Stimulated activated CD4-positive, alpha-beta T cell treated with anti-CD3 and anti-CD28 coated beads, Interleukin-1b, Interleukin-23, amount 100 ng/mL, for 4 hours (primary cell): ENCODE results near the gene DIS3L2.
"Not testable (repeated sequence)": the region's sequence is repeated elsewhere in the genome, so short reads cannot be mapped to it uniquely, and the experiment has no call there.

ENCODE experiments used
- DNase-seq, 2 donors: peaks; one replicate each; pipeline ENCODE4 v3.0.0-alpha.2; 2020; ENCODE audit warnings: low read depth in 2 of 2

Gene DIS3L2

DNA sequence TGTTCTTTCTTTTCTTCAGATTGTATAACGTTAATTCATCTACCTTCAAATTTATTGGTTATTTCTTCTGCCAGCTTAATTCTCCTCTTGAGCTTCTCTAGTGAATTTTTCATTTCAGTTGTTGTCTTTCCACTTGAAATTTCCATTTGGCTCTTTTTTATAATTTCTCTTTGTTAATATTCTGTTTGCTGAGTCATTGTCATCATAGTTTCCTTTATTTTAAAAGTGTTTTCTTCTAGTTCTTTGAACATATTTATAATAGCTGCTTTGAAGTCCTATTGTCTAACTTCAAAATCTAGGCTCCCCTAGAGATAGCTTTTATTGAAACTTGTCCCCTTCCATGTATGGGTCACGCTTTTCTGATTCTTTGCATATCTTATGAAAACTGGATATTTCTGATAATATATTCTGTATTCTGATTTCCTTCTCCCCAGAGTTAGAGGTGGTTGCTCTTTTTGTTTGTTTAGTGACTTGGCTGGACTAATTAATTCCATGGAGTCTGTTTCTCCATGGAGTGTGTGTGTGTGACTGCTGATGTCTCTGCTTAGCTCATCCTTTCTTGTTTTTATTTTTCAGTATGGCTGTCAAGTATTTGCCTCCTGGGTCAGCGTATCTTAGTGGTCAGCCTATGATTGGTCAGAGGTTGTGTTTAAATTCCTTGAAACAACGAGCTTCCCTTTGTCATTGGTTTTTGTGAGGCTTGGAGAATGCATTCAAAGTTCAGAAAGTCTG lies 47.6 kb downstream of the DIS3L2 start:
- DNase-seq, result no peak

DNA sequence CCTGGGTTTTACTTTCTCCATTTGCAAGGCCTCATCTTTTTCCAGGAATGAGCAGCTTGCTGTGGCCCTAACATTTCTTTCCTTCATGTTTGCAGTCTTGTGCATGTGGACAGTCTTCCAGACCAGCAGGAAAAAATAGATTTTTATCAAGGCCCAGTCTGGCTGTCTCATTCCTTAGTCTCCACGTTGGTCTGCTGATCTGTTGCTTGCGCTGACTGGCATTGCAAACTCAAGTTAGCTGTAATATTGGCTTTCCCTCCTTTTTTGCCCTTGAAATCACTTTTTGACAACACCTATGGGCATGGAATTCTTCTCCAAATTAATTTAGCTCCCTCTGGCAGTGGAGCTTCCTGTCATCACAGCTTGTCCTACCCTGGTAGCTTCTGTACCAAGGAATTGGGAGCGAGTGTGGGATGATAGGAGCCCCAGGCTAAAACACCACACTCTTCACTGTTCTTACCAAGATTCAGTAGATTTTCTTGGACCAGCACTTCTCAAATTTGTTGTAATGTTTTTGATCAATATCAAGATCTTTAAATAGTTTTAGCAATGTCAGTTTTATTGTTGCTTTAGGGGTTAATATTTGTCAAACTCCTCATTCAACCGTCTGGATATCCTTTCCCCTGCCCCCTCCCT lies 48.2 kb downstream of the DIS3L2 start:
- no peak for DNase-seq

DNA sequence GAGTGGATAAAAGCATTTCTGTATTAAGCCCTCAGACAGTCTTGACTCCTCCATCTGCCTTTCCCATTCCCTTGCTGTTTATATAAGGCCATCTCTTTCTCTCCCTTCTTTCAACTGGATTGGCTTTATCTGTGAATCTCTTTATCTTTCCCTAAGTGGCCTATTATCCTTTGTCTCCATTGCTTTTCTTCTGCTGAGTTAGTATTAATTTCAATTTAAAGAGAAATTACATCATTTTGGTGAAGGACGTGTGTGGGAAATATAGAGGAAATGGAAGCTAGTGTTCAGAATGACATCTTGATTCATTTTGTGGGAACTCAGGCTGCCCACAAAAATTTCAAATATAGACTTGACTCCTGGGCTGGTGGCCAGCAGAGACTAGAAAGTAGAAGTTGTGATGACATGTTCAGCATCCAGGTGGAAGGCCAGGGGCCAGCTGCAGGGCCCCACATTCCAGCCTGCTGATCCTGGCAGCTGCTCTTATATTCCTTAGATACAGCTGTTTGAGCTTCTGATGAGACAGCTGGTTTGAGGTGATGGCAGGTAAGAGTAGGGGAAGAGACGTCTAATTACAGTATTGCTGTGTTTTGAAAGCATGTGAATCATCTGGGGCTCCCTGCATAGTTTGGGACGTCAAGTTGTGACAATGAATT lies 52.3 kb downstream of the DIS3L2 start:
- no peak for DNase-seq

DNA sequence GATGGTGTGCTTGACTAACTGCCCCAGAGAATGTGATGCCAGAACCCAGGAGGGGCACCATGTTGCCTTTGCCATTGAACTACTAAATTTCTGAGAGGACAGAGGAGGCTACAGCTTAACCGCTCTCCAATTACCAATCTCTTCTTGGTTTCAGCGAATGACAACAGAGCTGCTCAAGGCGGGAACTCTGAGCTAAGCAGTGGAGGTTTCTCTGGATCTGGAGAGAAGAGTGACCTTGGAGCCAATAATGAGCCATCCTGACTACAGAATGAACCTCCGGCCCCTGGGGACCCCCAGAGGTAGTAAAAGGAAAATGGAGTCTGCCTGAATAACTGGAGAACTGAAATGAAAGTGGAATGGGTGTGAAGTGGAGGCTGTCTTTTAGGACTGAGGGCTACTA lies 53.2 kb downstream of the DIS3L2 start:
- DNase-seq, result no peak

DNA sequence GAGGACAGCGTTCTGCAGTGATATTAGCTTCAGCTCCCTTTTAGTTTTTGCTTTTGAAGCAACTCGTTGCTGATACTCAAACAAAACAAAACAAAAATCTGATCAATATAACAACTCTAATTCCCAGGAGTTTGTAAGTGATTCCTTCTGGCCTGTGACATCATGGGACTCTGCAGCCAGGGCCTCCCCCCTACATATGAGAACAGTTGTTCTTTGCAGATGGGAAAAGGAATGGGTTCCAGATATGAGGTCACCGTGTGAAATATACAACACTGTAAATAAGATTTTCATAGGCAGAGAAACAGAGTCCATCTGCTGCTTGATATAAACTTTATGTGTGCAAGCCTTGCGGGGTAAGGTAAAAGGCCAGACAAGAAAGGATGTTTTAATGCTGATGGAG lies 56.7 kb downstream of the DIS3L2 start:
- DNase-seq, result no peak

DNA sequence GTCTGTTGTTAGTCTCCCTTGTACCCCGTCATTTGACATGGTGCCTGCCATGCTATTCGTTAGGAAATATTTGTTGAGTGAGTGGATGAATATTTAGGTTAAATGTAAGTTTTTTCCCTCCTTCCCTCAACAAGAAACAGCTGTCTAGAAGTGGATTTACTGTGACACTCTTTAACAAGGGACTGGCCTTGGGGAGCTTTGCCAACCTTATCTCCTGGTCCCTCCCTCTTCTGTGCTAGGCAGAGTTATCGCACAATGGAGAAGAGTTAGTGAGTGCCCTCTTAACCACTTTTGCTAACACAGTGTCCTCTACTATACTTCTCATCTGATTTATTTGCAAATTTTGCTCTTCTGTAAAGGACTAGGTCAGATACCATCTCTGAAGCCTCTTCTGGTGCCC lies 61.2 kb downstream of the DIS3L2 start:
- no peak for DNase-seq

DNA sequence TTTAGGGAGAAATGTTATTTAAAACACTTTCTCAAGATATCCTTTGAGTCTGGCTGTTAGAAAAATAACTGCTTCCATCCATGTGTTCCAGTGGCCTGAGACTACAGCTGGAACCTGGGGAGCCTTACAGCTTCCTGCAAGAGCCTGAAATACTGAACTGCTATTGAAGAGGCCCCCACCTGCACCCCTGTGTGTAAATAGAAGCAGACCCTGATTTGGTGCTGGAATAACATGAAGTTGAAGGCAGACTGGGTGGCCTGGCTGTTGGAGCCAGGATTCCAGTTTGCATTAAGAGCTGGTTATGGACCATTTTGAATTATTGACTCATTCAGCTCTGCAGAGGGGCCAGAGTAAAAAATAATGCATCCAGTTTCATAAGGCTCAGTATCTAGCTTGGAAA lies 61.9 kb downstream of the DIS3L2 start:
- DNase-seq, result no peak

DNA sequence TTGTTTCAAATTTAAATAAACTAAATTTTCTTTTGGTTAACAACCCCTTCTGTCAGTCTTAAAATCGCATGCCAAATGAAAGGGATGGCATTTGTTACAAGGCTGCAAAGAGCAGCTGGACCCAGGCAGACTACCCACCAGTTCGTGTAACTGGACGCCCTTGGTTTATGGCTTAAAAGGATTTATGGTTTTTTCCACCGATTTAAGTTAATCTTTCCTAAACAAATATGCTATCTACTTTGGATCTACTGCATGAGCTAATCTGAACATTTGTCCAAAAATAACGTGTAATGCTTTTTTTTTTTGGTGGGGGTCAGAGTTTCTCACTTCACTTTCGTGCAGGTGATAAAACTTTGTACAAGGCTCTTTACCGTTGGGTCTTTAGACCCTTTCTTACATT lies 62.9 kb downstream of the DIS3L2 start:
- DNase-seq, result no peak

DNA sequence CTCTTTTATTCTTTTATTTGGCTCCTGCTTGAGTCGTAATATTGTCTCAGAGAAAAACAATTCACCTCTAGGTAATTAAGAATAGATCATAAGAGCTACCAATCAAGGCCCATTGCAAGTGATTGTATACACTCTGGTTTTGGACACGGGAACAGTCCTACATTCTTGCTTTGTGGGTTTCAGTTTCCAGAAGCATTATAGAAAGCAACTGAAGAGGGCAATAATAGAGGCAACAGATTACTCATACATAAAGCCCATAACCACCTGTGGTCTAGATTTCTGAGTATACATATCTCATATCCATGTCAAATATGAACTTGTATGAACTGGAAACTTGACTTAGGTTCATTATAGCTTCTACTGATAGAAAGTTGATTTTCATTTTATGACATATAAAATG lies 65.4 kb downstream of the DIS3L2 start:
- no peak for DNase-seq

DNA sequence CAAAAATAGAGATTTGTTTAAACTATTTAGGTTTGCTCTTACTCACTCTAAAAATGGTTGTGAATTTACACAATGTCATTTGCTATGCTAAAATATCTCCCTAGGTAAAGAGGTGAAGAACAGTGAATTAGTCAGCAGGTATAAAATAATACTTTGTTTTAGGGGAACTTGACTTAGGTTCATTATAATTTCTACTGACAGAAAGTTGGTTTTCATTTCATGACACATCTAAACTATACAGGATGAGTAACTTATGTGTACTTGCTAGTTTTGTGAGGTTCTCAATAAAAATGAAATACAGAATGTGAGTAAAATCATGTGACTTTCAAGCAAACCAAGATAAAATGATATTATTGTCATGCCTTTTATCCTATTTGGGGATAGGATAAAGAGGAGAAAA lies 66.0 kb downstream of the DIS3L2 start:
- no peak for DNase-seq

DNA sequence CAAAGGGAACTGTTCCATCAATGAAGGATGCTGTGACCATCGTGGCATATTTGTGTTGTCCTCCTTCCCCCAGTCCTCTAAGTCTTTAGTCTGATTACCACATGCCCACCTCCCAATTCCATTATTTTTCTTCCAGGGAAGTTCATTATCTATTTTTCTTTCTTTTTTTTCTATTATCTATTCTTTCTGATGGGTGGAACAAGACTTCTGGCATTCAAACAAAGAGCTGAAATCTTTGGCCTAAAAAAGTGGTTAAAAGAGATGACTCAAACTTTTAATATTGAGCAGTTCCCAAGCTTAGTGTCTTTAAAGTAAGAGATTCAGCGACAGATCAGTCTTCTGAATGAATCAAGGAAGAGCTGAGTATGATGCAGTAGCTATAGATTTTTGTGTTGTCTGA lies 66.6 kb downstream of the DIS3L2 start:
- DNase-seq, result no peak

DNA sequence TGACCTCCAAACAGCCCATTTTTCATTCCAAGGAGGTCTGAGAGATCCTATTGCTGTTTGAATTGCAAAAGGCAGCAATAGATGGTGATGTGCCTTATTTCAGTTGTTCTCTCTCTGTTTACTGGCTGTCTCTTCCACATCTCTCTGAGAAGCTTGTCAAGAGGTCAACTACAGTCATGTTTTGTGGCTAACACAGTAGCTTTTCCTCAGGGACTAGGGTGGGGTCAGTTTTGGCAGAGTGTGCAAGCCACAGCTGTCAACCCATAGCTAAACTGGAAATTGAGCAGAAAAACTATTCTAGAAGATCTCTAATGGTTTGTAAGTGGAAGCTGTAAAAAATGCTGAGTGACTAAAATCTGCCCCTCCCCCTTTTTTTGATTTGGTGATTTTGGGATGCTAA lies 67.1 kb downstream of the DIS3L2 start:
- no peak for DNase-seq

DNA sequence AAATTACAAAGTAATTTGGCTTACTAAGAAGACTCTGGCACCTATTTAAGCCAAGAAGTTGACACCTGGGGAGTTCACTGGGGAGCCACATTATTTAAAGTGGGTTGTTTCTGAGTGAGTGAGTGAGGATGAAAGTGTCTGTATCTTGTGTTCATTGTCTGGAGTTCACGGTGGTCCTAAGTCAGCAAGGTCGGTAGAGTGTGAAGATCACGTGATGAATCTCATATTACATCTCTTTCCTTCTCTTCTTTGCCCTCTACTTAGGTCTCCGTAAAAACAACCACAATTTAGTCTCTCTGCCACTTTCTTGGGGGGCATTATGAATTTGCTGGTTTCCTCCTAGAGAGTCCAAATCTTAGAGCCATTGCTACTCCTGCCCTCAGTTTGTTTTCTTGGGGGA lies 67.8 kb downstream of the DIS3L2 start:
- DNase-seq, result no peak

DNA sequence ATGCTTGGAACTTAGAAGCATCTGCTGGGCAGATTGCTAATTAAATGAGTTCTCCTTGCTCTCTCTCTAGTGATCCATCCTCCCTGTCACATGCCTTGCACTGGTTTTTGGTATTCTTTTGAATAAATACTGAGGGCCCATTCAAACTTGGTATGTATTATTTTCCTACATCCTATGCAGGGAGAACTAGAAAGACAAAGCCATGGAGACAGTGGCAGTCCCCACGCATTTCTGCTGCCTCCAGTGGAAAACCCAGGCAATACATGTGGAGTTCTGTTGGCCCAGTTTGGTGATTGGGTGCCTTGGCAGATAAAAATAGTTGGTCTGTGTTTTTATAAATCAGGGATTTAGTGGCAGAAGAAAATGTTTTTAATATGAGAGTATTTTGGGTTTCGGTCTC lies 68.7 kb downstream of the DIS3L2 start:
- DNase-seq, result no peak

DNA sequence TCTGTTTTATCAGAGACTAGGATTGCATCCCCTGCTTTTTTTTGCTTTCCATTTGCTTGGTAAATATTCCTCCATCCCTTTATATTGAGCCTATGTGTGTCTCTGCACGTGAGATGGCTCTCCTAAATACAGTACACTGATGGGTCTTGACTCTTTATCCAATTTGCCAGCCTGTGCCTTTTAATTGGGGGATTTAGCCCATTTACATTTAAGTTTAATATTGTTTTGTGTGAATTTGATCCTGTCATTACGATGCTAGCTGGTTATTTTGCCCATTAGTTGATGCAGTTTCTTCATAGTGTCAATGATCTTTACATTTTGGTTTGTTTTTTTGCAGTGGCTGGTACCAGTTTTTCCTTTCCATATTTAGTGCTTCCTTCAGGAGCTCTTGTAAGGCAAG lies 73.8 kb downstream of the DIS3L2 start:
- not testable (repeated sequence) for DNase-seq

DNA sequence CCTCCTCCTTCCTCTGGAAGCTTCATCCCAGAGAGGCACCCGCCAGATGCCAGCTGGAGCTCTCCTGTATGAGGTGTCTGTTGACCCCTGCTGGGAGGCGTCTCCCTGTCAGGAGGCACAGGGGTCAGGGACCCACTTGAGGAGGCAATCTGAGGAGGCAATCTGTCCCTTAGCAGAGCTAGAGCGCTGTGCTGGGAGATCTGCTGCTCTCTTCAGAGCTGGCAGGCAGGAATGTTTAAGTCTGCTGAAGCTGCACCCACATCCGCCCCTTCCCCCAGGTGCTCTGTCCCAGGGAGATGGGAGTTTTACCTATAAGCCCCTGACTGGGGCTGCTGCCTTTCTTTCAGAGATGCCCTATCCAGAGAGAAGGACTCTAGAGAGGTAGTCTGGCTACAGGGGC lies 75.4 kb downstream of the DIS3L2 start:
- DNase-seq, result not testable (repeated sequence)

DNA sequence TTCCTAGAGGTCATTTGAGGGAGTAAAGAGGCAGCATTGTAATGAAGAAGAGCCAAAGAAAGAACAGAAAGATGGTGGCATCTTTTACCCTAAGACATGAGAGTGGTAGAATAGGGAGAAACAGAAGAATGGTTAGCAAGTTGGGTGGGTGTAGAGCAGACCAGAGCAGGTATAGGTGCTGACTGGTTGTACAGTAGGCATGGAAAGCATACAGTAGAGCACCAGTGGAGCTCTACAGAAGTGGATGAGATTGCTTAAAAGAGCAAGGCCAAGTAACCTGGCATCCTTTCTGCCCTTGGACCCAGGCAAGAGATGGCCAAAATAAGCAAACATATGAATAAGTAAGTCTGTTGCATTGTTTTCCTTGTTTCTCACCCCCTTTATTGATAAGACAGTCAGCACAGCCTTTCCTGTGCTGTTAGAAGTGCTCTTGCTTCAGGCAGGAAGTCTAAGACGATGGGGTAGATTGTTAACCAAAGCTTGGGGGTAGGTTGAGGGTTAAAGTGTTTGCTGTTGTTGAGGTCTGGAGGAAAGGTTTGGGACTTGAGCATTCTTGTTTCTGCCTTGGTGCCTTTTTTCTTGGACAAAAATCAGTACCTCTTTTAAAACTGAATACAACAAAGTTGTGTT lies 76.9 kb downstream of the DIS3L2 start:
- DNase-seq, result no peak

DNA sequence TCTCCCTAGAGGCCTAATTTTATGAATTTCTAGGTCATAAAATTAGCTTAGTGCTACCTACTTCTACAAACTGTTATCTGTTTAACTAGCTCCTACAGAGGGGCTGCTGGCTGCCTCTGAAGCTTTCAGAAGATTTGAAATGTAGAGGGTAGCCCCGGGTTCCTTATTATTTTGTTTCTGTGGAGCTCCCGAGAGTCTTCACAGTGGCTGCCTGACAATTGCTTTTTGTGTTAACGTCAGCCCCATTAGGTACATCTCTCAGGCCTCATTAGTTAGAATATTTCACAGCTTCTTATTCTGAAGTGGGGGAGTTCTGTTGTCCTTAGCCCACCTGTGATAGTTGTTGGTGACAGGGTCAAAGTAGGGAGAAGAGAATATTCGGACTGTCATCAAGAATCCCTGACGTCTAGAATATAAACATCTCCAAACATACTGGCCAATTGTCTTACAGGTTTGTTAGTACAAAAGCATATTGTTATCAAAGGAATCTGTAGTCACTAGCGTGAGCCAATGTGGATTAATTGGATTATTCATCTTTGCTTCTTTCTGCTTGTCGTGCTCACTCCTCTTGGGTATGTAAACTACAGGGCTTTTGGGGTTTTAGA lies 77.5 kb downstream of the DIS3L2 start:
- DNase-seq, result no peak

DNA sequence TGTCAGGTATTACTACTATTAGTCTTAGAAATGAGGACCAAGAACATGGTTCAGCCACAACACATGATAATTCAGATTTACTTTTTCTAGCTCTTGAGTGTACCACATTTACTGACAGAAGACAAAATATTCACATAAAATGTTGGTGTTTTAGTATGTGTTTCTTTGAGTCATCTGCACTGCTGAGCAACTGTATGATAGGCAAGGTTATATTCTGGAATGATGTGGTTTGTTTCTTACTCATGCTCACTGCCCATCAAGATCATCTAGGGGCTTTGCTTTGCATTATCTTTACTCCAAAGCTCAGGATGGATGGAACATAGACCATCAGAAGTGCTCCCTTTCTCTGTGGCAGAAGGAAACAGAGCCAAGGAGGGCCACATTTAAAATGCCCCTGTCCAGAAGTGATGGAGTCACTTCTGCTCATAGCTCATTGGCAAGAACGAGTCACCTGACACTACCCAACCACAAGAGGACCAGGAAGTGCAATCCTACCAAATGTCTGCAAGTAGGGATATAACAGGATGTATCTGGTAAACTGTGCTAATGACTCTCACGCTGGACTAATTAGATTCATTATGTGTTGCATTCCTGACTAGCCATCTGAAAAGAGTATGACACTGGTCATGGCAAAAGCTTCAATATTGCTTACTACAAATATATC lies 81.5 kb downstream of the DIS3L2 start:
- no peak for DNase-seq

DNA sequence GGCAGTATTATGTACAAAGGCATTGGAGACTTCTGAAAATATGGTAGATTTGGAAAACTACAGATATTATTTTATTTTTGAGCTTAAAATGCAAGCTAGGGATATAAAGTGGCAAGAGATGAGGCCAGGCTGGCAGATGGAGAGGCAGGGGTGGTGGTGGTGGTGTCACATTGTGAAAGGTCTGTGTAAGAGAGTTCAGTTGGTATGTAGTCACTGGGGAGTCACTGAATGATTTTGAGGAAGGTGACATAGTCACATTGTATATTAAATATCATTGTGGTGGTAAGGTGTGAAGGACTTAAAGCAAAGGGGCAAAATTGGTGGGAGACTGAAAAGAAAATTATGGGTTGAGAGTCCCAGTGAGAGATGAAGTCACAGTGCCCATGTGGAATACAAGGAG lies 82.5 kb downstream of the DIS3L2 start:
- DNase-seq, result no peak

DNA sequence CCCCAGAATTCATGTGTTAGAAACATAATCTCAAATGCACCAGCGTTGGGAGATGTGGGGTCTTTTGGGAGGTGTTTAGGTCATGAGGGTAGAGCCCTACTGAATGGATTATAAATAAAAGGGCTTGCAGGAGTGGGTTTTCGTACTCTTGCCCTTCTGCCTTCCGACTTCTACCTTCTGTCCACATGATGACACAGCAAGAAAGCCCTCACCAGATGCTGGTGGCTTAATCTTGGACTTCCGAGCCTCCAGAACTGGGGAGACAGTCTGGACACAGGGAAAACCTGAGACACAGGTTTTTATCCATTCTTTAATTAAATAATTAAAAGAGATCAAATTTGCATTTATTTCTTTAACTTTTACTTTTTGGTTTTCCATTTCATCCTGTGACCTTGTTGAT lies 87.8 kb downstream of the DIS3L2 start:
- no peak for DNase-seq

DNA sequence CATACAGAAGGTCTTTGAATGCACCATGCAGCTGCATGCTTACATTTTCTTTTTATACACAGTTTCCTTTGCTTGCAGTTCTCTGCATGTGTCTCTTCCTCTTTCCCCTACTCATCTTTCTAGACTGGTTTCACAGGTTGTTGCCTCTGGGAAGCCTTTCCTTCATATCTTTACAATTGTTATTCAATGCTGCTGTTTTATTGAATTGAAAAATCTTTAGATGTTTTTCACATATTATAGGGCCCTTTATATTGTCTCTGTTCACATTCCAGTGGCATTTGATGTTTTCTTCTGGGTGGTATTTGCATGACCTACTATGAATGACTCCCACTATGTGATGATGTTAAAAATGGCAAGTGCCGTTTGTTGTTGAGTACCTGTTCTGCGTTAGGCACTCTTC lies 91.1 kb downstream of the DIS3L2 start:
- no peak for DNase-seq
